Measurements from ENCODE around the gene TFDP2.
A peak's percentile ranks its signal among the peaks of the same experiment; 100 is the strongest.

TFDP2 gene

DNA sequence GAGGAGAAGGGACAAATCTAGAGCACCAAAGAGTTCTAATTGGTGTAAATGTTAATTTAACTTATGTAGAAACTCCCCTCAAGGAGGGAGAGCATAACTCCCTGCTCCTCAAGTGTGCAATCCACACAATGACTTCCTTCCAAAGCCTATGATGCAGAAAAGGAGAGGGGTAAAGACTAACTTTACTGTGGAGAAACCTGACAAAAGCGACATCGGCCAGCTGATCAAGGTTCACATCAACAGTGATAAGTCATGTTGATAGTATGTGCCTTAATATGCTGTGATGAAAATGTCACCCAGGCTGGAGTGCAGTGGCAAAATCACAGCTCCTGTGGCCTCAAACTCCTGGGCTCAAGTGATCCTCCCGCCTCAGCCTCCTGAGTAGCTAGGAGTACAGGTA, 76.5 kb downstream of the TFDP2 start:
- DNase-seq (ENCODE audit: low read depth) = no peak

DNA sequence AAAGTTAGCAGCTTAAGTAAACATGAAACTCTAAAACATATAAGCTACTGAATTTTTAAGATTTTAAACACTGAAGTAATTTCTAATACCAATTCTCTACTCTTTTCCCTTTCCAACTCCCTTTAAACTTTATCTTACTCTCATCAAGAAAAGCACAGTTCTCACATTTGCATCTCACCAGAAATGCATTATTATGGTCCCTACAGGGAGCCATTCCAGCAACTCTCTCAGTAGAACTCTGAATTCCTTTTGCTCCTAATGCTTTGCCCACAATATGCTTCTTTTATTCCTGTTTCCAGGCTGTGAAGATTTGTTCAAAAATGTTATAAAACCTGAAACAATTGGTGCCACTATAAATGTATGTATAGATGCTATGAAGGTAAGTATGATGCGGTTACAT, 83.4 kb downstream of the TFDP2 start:
- no peak for DNase-seq (ENCODE audit: low read depth)

DNA sequence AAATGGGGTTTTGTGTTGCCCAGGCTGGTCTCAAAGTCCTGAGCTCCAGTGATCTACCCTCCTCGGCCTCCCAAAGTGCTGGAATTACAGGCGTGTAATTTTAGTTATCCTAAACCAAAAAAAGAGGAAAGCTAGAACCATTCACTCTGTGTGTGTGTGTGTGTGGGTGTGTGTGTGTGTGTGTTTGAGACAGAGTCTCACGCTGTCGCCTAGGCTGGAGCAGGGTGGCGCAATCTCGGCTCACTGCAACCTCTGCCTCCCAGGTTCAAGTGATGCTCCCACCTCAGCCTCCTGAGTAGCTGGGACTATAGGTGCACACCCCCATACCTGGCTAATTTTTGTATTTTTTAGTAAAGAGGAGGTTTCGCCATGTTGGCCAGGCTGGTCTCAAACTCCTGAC, 84.0 kb downstream of the TFDP2 start:
- DNase-seq (ENCODE audit: low read depth) = no peak

DNA sequence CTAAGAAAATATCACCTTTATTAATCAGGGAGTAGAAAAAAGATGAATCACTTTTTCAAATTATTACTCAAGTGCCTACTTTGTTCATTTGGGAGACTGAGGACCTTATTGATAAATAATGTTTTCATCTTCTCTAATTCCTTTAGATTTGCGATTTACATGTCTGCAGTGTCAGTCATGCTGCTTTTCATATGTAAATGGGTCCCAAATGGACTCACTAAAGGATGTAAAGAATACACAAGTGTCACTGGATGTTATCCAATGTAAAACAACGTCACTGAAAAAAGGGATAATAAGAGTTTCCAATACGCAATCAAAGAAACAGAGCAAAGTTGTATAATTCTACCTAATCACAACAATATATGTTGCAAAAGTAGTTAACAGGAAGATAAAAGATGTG, 84.9 kb downstream of the TFDP2 start:
- DNase-seq (ENCODE audit: low read depth) = no peak

DNA sequence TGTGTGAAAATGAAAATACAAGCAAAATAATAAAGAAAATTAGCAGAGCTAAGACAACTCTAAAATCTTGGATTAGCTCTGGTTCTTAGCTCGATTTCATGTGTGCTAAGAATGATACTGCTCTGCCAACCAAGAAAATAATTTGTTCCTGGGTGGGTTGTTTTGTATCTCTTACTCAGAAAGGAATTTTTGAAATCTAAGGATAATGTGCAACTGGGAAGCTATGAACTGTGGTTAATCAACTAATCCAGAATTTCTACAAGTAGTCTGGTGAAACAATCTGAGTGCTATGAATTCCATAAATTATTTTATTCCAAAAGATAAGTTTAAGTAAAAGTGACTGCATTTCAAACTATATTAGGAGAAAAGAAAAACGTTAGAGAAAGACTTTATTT, 92.0 kb downstream of the TFDP2 start:
- no peak for DNase-seq (ENCODE audit: low read depth)

DNA sequence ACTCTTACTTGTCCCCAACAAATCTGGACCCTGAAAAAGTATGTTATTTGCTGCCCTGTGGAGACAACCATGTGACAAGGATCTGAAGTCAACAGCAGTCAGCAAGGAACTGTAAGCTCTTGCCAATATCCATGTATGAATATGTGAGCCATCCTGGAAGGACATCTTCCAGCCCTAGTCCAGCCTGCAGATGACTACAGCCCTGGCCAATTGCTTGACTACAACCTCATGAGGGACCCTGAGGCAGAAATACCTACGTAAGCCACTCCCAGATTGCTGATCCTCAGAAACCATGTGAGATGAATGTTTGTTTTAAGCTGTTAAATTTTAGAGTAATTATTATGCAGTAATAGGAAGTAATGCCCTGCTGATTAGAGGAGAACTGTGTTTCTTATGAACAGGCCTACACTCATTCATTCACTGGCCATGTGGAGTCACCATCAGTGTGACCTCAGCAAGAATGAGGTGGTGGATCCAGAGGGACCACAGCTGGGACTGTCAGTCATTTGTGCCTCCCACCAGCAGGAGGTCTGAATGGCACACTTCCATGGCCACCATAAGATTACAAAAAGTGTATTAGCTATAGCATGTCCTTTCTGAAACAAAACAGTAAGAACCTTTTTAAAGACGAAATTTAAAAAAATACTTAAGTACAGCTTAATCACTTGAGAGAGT, 92.6 kb downstream of the TFDP2 start:
- no peak for DNase-seq (ENCODE audit: low read depth)

DNA sequence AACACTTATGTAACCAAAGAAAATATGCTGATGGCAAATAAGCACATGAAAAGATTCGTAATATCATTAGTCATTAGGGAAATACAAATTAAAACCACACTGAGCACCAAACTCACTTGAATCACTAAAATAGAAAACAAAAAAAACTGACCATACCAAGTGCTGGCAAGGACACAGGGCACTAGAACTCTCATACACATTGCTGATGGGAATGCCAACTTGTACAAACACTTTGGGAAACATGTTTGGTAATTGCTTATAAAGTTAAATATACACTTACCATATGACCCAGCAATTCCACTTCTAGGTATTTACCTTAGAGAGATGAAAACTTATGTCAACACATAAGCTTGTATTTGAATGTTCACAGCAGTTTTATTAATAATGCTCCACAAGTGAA, 95.5 kb downstream of the TFDP2 start:
- DNase-seq (ENCODE audit: low read depth) = no peak

DNA sequence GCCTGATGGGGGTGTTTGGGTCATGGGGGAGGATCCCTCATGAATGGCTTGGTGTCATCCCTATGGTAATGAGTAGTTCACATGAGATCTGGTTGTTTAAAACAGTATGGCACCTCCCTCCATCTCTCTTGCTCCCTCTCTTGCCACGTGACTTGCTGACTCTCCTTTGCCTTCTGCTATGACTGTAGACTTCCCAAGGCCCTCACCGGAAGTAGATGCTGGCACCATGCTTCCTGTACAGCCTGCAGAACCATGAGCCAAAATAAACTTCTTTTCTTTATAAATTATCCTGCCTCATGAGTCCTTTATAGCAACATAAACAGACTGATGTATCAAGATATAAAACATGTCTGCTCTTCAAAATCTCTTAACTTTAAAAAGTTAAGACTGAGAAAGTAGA, 96.1 kb downstream of the TFDP2 start:
- DNase-seq (ENCODE audit: low read depth) = no peak

DNA sequence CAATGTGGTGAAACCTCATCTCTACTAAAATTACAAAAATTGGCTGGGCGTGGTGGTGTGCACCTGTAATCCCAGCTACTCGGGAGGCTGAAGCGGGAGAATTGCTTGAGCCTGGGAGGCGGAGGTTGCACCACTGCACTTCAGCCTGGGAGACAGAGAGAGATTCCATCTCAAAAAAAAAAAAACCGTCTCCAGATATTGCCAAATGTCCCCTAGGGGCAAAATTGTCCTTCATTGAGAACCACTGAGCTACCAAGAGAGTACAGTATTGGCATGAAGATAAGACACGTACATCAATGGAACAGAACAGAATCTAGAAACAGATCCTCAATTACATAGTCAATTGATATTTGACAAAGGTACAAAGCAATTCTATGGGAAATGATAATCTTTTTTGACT, 98.0 kb downstream of the TFDP2 start:
- DNase-seq (ENCODE audit: low read depth) = no peak

DNA sequence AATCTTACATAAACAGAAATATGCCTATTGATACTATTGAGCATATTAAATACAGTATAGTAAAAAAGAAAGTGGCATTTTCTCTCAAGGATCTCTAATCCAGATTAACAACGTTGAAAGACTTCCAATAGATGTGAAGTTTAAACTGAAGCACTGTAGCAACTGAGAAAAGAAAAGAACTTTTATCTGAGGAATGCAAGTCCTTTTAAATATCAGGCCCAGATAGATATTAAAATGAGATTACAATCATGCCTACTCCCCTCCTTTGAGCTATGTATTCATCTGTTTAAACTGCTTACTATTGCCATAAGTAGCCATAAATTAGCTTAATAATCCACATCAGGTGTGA, 102.3 kb downstream of the TFDP2 start:
- no peak for DNase-seq (ENCODE audit: low read depth)

DNA sequence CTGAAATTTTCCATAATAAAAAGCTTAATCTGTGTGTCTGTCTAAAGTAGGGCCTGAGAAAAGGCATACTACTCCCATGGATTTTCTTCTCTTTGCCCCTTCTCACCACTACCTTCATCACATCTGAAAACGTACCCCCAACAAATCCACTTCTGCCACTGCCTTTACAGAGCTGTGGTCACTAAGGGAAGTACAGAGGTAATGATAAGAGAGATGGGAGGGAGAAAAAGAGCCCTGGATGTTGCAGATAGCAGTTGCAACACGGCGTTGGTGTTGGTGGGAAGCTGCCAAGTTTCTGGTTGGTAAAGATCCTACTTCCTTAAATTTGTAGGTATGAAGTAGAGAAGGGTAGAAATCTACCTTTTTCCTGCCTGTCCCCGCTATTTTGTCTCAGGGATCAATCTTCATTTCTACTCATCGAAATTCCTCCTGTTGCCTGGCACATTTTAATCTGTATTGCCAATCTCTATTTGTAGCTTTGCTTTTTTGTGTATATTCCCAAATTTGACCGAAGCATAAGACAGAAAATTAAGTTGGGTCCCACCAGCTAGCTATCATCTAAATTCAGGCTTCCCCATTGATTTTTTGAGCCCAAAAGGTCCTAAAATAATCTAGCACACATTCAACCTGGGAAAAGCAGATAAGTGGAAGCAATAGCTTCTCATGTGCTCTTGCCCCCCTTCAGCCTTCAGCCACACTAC, 102.9 kb downstream of the TFDP2 start:
- DNase-seq (ENCODE audit: low read depth) = no peak

DNA sequence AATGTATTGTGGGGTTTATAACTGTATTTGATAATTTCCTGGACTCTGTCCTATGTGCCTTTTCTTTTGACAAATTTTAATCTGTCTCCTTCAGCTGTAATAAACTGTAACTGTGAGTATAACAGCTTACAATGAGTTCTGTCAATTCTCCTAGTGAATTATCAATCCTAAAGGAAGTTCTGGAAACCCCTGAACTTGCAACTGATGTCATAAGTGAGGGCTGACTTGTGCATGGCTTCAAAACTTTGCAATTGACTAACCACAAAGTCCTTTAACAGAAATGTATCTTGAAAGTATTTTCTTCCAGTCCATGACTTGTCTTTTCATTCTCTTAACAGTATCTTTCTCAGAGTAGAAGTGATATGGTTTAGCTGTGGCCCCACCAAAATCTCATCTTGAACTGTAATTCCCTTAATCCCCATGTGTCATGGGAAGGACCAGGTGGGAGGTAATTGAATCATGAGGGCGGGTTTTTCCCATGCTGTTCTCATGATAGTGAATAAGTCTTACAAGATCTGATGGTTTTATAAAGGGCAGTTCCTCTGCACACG, 108.3 kb downstream of the TFDP2 start:
- DNase-seq (ENCODE audit: low read depth) = no peak

DNA sequence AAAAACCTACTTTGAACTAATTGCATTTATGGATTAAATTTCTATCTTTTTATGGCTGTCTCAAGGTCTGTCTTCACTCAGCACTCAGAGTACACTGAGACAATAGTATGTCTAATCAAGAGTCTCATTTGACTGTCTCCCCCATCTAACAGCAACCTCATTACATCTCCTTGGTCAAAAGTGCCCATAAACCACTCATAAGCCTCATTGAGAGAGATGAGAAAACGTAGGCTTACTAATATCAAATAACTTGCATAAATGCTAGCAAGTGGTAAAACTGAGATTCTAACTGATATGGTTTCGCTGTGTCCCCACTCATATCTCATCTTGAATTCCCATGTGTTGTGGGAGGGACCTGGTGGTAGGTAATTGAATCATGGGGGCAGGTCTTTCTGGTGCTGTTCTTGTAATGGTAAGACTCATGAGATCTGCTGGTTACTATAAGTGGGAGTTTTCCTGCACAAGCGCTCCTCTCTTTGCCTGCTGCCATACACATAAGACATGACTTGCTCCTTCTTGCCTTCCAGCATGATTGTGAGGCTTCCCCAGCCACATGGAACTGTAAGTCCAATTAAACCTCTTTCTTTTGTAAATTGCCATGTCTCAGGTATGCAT, 113.9 kb downstream of the TFDP2 start:
- no peak for DNase-seq (ENCODE audit: low read depth)

DNA sequence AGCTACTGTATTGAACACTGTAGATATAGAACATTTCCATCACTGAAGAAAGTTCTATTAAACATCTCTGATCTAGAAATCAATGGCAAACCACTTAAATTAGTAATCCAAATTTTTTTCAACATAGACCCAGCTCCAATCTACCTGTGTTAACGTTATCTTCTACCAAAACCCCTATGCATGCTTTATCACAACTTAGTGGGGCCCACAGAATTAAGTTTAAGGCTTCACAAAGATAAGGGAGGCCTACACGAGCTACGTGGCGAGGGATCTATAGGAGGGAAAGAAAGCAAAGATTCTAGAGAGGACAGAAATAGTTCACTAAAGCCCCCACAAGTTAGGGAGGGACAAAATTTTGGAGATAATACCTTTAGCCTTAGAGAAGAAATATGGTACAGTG, 116.1 kb downstream of the TFDP2 start:
- no peak for DNase-seq (ENCODE audit: low read depth)

DNA sequence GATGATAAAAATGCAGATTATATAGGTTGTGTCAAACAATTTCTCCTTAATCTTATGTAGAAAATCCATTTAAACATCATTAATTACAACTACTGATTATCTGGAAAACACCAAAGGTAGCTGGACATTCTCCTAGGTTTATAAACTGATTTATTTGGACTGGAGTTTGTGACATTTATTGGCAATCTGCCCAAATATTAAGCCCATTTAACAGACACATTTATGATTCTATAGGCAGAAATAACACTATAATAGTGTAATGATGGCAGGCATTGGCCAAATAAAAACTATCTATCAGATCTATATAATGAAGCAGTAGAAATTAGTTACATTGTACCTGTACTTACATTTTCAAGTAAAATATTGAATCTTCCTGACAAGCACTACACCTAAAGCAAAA, 117.8 kb downstream of the TFDP2 start:
- DNase-seq (ENCODE audit: low read depth) = no peak

DNA sequence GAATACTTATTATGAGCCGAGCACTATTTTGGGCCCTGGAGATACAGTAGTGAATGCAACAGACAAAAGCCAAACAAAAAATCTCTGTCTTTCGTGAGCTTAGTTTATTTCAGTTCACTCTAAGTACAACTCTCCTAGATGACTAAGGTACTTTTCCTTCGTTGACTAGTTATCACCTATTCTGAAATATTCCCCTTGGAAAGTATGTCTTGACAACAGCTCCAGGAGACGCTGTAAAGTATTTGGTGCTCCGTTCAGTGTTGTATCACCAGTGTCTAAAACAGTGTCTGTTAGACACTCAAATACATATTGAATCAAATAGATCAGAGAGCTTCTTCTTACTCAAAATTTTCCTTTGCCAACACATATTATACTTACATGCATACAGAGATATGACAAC, 119.6 kb downstream of the TFDP2 start:
- DNase-seq (ENCODE audit: low read depth) = no peak

DNA sequence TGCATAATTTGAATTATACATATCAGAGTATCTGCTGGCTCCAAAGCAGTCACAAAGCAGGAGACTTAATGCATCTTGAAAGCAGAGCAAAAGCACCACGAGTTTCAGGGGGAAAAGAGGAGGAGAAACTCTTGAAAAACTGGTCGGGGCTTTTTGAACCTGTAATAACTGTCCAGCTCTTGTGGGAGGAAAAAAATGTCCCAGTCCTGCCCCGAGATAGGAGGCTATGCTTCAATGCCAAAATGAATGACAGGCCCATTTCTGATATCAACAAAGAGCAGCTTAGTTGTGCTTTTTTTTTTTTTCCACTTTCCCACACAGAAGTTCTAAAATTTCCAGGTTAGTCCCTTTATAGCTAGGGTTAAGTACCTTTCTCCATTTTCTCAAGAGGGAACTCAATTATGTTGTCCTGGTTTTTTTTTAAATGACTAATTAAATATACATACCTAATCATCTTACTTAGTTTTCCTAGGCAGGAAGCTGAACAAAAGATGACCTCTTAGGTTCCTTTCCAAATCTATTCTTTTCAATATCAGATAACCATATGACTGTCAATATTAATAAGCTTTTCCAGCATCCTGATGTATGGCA, 120.2 kb downstream of the TFDP2 start:
- no peak for DNase-seq (ENCODE audit: low read depth)

DNA sequence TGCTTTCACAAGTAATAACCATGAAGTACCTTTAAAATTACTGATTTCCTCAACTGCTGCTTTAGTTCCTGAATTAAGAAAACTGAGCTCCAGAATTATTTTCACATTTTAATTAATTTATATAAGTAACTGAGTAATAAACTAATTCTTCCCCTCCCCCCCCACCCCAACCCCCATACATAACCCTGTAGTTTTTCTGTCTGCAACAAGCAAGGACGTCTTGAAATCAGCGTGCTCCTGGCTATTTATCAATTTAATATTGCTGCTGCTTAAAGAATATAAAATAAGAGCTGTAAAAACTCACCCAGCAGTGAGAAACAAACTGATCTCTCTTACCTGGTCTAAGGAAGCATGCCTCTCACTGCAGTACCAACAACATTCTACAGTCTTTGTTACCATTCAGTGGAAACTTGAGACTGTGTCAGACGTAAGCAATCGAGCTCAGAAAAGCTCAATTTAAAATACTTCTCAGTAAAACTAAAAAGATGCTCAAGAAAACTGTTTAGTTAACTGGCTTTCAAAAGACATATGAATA, 121.0 kb downstream of the TFDP2 start:
- peak; percentile 3 for DNase-seq (ENCODE audit: low read depth)

DNA sequence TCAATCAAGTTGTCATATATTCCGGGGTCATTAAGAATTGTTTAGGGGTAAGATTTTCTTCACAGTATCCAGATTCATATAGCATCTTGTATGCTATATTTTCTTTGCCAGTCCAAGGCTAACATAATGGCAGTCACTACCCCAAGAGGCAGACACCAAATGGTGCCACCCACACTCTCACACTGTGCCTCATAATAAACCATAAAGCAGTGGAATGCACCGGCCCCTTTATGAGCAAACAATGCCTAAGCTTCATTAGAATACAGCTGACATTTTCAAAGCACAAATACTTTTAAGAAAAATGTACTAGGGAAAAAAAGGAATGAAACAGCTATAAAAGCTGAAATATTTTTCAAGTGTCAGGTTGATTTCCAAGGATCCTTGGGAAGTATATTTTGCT, 121.6 kb downstream of the TFDP2 start:
- DNase-seq (ENCODE audit: low read depth) = no peak

DNA sequence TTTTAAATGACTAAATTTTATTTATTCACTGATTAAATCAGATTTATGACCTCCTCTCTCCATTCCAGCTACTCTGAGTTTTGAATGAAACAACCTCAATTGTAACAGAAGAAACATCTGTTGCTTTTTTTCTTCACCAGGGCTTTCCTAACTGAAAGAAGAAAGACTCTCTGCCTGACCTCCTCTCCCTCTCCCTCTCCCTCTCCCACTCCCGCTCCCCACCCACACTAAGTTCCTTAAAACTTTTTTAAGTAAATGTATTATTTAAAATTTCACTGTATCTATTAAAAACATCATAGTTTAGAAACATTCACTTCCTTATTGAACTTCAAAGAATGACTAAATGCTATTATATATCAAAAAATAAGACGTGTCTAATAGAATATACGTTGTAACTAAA, 122.0 kb downstream of the TFDP2 start:
- no peak for DNase-seq (ENCODE audit: low read depth)

DNA sequence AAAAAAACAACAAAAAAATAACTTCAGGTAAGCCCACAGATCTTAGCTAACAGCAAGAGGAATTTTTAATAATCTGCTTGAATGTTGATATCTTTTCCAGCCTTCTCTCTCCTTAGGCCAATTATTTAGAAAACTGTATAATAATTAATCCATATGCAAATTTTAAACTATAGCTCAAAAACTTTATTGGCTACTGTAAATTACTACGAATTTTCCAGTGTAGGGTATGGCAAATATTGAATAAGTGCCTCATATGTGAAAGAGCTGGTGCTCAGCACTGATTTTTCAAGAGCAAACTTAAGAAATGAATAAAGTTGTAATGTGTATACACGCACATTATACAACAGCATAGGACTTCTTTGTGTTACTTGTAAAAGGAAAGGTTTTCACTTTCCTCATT, 123.0 kb downstream of the TFDP2 start:
- no peak for DNase-seq (ENCODE audit: low read depth)

DNA sequence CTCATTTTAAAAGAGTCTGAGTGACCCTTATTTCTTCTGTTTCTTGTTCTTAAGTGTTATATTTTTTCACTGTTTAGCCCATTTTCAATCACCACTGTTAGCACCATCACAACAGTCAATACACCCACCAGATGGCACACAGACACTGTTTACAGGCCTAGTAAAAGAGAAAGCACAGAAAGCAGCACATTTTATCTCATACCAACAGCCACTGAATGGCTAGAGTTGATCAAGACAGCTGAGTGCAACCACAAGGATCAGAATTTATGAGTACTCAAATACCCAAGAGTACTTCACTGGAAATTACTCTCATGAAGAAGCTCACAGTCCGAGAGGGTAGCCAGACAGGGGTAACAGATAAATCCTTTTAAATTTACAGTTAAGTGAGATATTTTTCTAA, 127.0 kb downstream of the TFDP2 start:
- DNase-seq (ENCODE audit: low read depth) = no peak

DNA sequence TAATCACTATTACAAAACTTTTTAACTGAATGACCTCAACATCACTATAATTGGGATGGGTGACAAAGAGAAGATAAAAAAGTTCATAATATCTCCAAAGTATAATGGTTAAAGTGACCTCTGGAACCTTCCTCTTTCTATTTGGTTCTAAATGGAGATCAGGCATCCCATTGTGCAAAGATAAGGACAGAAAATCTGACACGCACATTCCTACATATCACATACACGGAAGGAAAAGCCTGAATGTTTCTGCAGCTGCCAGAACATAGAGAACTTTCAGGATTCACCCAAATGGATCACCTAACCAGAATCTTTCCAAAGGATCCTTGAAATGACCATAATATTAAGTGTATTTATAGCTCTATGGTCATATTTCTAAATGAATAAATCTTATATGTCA, 128.2 kb downstream of the TFDP2 start:
- no peak for DNase-seq (ENCODE audit: low read depth)

Measured in T follicular helper cell (primary cell).